ENCODE measurements around the gene CHRNB2. TPM values are rescaled to one million over a fixed set of nuclear protein-coding genes. Genes with fewer than 3 reads are reported as not detected.

CHRNB2 gene
- total and polyA plus RNA-seq, 2 of the 8 experiments (the other 6 are each of a cell fraction or from before 2014, with no cell fraction given), result 3.1 to 4.1 TPM

- H2AFZ ChIP-seq (ENCODE audit: low read length), result 0 out of 2 replicates have a peak overlapping the region, but pooled peaks have one; percentile 35
- POLR2A ChIA-PET (ENCODE audit: partially characterized antibody), result interaction anchor here (0.7 to 0.9 kb wide), 3 partner anchors 9 to 378 kb away, joined by 3 to 4 read pairs (median 3); partner anchors contain the start of genes CHRNB2 and PMVK
- H3K4me1 ChIP-seq (replicated peaks in 1 of 4; ENCODE audit: control insufficient read depth in 3 of 4, insufficient read depth in 4 of 4, low read length in 3 of 4), result peaks cover 5 to 14% (median 7%) of the 10 kb centered on the region in 4 experiments; a peak in 5 of 7 replicates
- peak overlapping the region in 3 of 4 experiments; percentile 11 to 92 (median 54); a peak in 5 of 8 replicates for H3K4me3 ChIP-seq (ENCODE audit: extremely low read depth in 1 of 4, insufficient read depth in 2 of 4, low read depth in 3 of 4, low read length in 4 of 4)
- peak overlapping the region; percentile 18 for H4K5ac ChIP-seq (ENCODE audit: insufficient read length, low read depth, low read length)
- peaks cover 10% of the 10 kb centered on the region for H3K23me2 ChIP-seq (ENCODE audit: low read depth, low read length)
- CTCF ChIA-PET (ENCODE audit: partially characterized antibody), result interaction anchor here (0.7 to 2.0 kb wide), 24 partner anchors 10 to 460 kb away, joined by 3 to 15 read pairs (median 4); partner anchors contain the start of gene PBXIP1
- no peaks in the 10 kb centered on the region for H3K27me3 ChIP-seq (replicated peaks in 1 of 4; ENCODE audit: control insufficient read depth in 3 of 4, extremely low read depth in 1 of 4, insufficient read depth in 3 of 4, low read length in 3 of 4)
- 0 out of 2 replicates have a peak overlapping the region, but pooled peaks have one; percentile 20 for H2BK15ac ChIP-seq (ENCODE audit: low read length)
- 8% methylated on average over 46 of the region's 57 CpGs; no CpG with 5 or more reads in 1 of the 2 experiments for WGBS, 2 experiments (ENCODE audit: extremely low coverage in 1 of 2, insufficient coverage in 1 of 2, insufficient read length in 1 of 2, insufficient replicate concordance in 2 of 2, low coverage in 1 of 2, low lambda C conversion rate in 2 of 2, missing lambda C conversion rate in 1 of 2)
- H3K79me2 ChIP-seq (ENCODE audit: control insufficient read depth in 1 of 2, insufficient read depth in 2 of 2, low read length in 2 of 2), result peaks cover 7 to 31% of the 10 kb centered on the region in 2 experiments; a peak in 3 of 4 replicates
- H2BK20ac ChIP-seq (ENCODE audit: low read length), result no peak overlapping the region; the same call in 1 of the 2 replicates
- no peak overlapping the region for H3K14ac ChIP-seq (ENCODE audit: insufficient read length)
- peak overlapping the region; percentile 95 for H4K91ac ChIP-seq (replicated peaks; ENCODE audit: insufficient read length, low read length)
- H3K27ac ChIP-seq (ENCODE audit: low read depth, low read length), result peak overlapping the region; percentile 25; the same call in 1 of the 2 replicates
- H3K9me3 ChIP-seq (ENCODE audit: insufficient read depth in 2 of 2, low read depth in 1 of 2, low read length in 1 of 2), result no peaks in the 10 kb centered on the region
- no peak overlapping the region for H2BK120ac ChIP-seq (replicated peaks; ENCODE audit: low read depth, low read length)
- peak overlapping the region; percentile 73 for H3K18ac ChIP-seq (ENCODE audit: extremely low read depth, low read length)
- no peak overlapping the region for H2AK5ac ChIP-seq (ENCODE audit: low read depth, low read length)
- peak overlapping the region; percentile 32 for H3K56ac ChIP-seq (replicated peaks; ENCODE audit: insufficient read length, low read depth, low read length)
- H4K8ac ChIP-seq (ENCODE audit: extremely low read depth, insufficient read depth, low read length), result peak overlapping the region; percentile 87
- DNase-seq (ENCODE audit: low read depth in 1 of 2, low spot score in 2 of 2), result peak; percentile 91 to 94
- peak overlapping the region; percentile 61 to 99 for H3K4me2 ChIP-seq (ENCODE audit: insufficient read depth in 1 of 2, low read depth in 2 of 2, low read length in 2 of 2)
- H3K36me3 ChIP-seq (ENCODE audit: control insufficient read depth in 2 of 4, insufficient read depth in 4 of 4, low read length in 3 of 4), result peaks cover 8 to 20% (median 19%) of the 10 kb centered on the region in 4 experiments
- peaks cover 6% of the 10 kb centered on the region for H3K79me1 ChIP-seq (ENCODE audit: low read depth, low read length)
- H3K9ac ChIP-seq (replicated peaks in 1 of 4; ENCODE audit: extremely low read depth in 1 of 4, low read depth in 3 of 4, low read length in 3 of 4), result peak overlapping the region in 3 of 4 experiments; percentile 1 to 36 (median 11); a peak in 2 of 7 replicates
- peaks cover 2 to 3% of the 10 kb centered on the region in 2 experiments for H4K20me1 ChIP-seq (replicated peaks in 1 of 2; ENCODE audit: control insufficient read depth in 1 of 2, insufficient read depth in 2 of 2, low read length in 2 of 2)
- H2BK12ac ChIP-seq (ENCODE audit: low read depth, low read length), result peak overlapping the region; percentile 81
- H3K4ac ChIP-seq (replicated peaks; ENCODE audit: insufficient read length, low read depth, low read length), result peak overlapping the region; percentile 54
- no peak for FAIRE-seq
- H2BK5ac ChIP-seq (ENCODE audit: low read depth, low read length), result peak overlapping the region; percentile 71; the same call in 1 of the 2 replicates
- H3K23ac ChIP-seq (ENCODE audit: insufficient read length), result no peak overlapping the region
- TF ChIP-seq RBBP5 (IDR thresholded peaks at IDR 0.05; ENCODE audit: borderline replicate concordance, low read depth, low read length) (peak; percentile 39; the same call in 1 of the 2 replicates), EP300 (IDR thresholded peaks at IDR 0.05; ENCODE audit: borderline replicate concordance in 1 of 2, low read depth in 2 of 2, low read length in 2 of 2) (no peak; a peak in 1 of 3 replicates), KDM1A (IDR thresholded peaks at IDR 0.05; ENCODE audit: borderline replicate concordance, low read length) (peak; percentile 99), PHF8 (conservative IDR thresholded peaks at IDR 0.05; ENCODE audit: low read depth, low read length) (peak; percentile 50; the same call in 1 of the 2 replicates), FOSL1 (IDR thresholded peaks at IDR 0.05; ENCODE audit: insufficient read depth, low read depth, low read length) (no peak), CBX5 (IDR thresholded peaks at IDR 0.05; ENCODE audit: low read depth, low read length) (no peak), ATF2 (IDR thresholded peaks at IDR 0.05; ENCODE audit: low read length) (peak; percentile 77; the same call in 1 of the 2 replicates), CEBPB (IDR thresholded peaks at IDR 0.05; ENCODE audit: low read depth, low read length) (no peak)
Observed at GRCh38 chr1:154558720-154559465, 8.7 kb upstream of the CHRNB2 start.

Data from H1 (cell line).